ENCODE results near the gene EFCAB6. TPM values are rescaled to one million over a fixed set of nuclear protein-coding genes. Genes with fewer than 3 reads are reported as not detected.

Gene EFCAB6
- total RNA-seq, 6 donors from 2014 or later = 2.4 to 94.3 (median 6.6) TPM

DNA sequence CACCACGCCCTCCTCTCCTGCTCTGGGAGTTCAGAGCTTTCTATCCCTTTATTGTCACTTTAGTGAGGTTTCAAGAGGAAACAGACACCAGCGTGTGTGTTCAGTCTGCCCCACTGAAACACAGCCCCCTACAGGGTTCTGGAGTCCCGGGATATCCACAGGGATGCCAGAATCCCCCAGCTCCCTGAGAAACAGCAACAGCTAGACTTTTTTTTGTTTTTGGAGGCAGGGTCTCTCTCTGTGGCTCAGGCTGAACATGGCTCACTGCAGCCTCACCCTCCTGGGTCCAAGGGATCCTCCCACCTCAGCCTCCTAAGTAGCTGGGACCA is 39.8 kb upstream of the EFCAB6 start:
- 48 to 50% methylated on average over 3 of the region's 3 CpGs for WGBS, 2 donors
- H3K27me3 ChIP-seq = no peaks in the 10 kb centered on the region
- no peak for TF ChIP-seq POLR2AphosphoS5 (IDR thresholded peaks at IDR 0.05)
- no peak for TF ChIP-seq POLR2A (IDR thresholded peaks at IDR 0.05)
- no peak for TF ChIP-seq CTCF (IDR thresholded peaks at IDR 0.05)
- no peak for TF ChIP-seq EP300 (IDR thresholded peaks at IDR 0.05)
- no peaks in the 10 kb centered on the region for H3K4me1 ChIP-seq
- no peak for ATAC-seq (ENCODE audit: low FRiP score in 2 of 2)
- H3K27ac ChIP-seq = no peak overlapping the region
- peaks cover 0 to 4% (median 0%) of the 10 kb centered on the region in 4 donors for H3K9me3 ChIP-seq
- no peaks in the 10 kb centered on the region for H3K36me3 ChIP-seq
- H3K4me3 ChIP-seq = no peak overlapping the region
- no peak for DNase-seq

DNA sequence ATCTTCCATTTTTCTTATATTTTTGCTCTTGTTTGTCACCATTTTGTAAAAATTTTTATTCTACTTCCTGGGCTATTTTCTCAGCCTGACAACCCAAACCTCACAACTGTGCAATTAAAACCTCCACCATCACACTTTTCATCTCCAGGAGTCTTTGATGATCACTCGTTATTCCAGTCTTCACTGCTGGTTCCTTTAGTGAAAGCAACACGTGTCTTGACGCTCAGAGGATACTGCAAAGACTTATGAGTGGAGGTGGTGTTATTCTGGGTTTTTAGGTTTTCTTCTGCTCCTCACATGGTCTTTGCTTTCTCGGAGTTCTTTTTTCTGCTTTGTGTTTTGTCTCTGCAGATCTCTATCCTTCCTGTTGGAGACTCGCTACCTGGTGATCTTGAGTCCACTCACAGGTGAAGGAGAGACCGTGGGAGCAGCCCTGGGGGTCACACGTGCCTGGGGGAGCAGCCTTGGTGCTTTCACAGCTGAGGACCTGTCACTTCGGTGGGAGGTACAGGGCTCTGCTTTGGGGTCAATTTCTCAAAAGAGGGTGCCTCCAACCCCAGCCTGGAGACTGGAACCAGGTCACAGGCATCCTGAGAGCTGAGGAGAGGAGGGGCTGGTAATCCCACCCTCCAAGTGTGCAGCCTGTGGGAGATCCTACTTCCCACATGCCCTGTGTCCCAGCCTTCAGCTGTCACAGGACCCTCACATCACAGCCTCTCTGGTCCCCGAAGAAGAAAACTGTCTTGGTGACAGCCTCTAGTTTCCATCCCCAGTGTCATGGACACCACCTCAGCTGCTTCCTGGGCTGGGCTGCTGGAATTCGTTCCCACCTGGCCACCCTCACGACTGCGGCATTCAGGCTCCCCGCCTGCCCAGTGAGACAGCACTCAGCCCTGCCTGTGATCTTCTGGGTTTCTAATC is 39.2 kb upstream of the EFCAB6 start:
- ATAC-seq (ENCODE audit: low FRiP score in 2 of 2) (no peak), DNase-seq (no peak)
- H3K36me3 ChIP-seq = no peaks in the 10 kb centered on the region
- no peak overlapping the region for H3K27ac ChIP-seq
- no peaks in the 10 kb centered on the region for H3K4me1 ChIP-seq
- no peak overlapping the region for H3K4me3 ChIP-seq
- no peaks in the 10 kb centered on the region for H3K9me3 ChIP-seq
- 67 to 78% methylated on average over 13 of the region's 13 CpGs for WGBS, 2 donors
- no peaks in the 10 kb centered on the region for H3K27me3 ChIP-seq
- no peak for TF ChIP-seq CTCF (IDR thresholded peaks at IDR 0.05)
- TF ChIP-seq POLR2AphosphoS5 (IDR thresholded peaks at IDR 0.05) = no peak
- TF ChIP-seq EP300 (IDR thresholded peaks at IDR 0.05) = no peak
- TF ChIP-seq POLR2A (IDR thresholded peaks at IDR 0.05) = no peak

- Histone ChIP-seq H3K4me1 (no peaks in the 10 kb centered on the region), H3K27ac (no peak overlapping the region), H3K4me3 (no peak overlapping the region), H3K27me3 (no peaks in the 10 kb centered on the region), H3K9me3 (no peaks in the 10 kb centered on the region), H3K36me3 (no peaks in the 10 kb centered on the region)
- ATAC-seq (ENCODE audit: low FRiP score in 2 of 2) (no peak), DNase-seq (no peak)
- TF ChIP-seq CTCF (IDR thresholded peaks at IDR 0.05) (no peak), POLR2AphosphoS5 (IDR thresholded peaks at IDR 0.05) (no peak), POLR2A (IDR thresholded peaks at IDR 0.05) (no peak), EP300 (IDR thresholded peaks at IDR 0.05) (no peak)
- 73 to 79% methylated on average over 11 to 12 of the region's 12 CpGs for WGBS, 2 donors
Observed at GRCh38 chr22:43850529-43850928, 38.4 kb upstream of the EFCAB6 start.

DNA sequence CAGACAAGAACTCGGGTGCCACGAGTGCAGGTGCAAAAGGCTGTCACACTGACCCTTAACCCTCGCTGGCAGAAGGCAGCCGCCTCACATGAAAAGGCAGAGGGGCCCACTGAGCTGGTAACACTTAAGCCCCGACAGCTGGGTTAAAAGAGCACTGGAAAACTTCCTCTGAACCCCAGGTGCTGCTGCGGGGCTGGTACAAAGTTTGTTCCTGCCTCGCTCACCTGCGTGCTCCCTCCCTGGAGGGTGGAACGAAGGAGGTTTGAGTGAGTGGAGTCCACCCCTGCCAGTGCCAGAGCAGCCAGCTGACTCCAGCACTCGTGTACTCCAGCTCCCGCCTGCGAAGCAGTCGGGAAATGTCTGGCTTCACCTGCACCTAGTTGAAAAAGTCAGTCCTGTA is 37.6 kb upstream of the EFCAB6 start:
- H3K27me3 ChIP-seq = no peaks in the 10 kb centered on the region
- ATAC-seq (ENCODE audit: low FRiP score in 2 of 2) (no peak), DNase-seq (no peak)
- no peak for TF ChIP-seq POLR2A (IDR thresholded peaks at IDR 0.05)
- no peak for TF ChIP-seq POLR2AphosphoS5 (IDR thresholded peaks at IDR 0.05)
- no peak for TF ChIP-seq CTCF (IDR thresholded peaks at IDR 0.05)
- TF ChIP-seq EP300 (IDR thresholded peaks at IDR 0.05) = no peak
- 70 to 80% methylated on average over 4 to 13 of the region's 13 CpGs for WGBS, 2 donors
- H3K4me3 ChIP-seq = no peak overlapping the region
- no peak overlapping the region for H3K27ac ChIP-seq
- H3K36me3 ChIP-seq = no peaks in the 10 kb centered on the region
- no peaks in the 10 kb centered on the region for H3K4me1 ChIP-seq
- no peaks in the 10 kb centered on the region for H3K9me3 ChIP-seq
